ENCODE data around the gene OR4E1.
A peak's percentile ranks its signal among the peaks of the same experiment; 100 is the strongest.
"Not testable (repeated sequence)": the region's sequence is repeated elsewhere in the genome, so short reads cannot be mapped to it uniquely, and the experiment has no call there.

OR4E1 gene

GRCh38 chr14:21652209-21652808 lies 21.3 kb downstream of the OR4E1 start:
- DNase-seq = no peak

GRCh38 chr14:21647380-21647779 lies 26.2 kb downstream of the OR4E1 start:
- peak; percentile 6 for DNase-seq

- no peak for DNase-seq
Observed at GRCh38 chr14:21643407-21643806, 30.2 kb downstream of the OR4E1 start.

- DNase-seq = no peak
Observed at GRCh38 chr14:21642683-21643082, 30.9 kb downstream of the OR4E1 start.

- no peak for DNase-seq
Observed at GRCh38 chr14:21634840-21635239, 38.8 kb downstream of the OR4E1 start, which contains the start of gene OR10G2. Gene OR10G2, minus strand, starts transcription at chr14:21634940. Its CDS starts 98 bp downstream, at chr14:21634842.

- DNase-seq = no peak
Observed at GRCh38 chr14:21631084-21631483, 42.5 kb downstream of the OR4E1 start.

GRCh38 chr14:21630503-21630902 lies 43.1 kb downstream of the OR4E1 start:
- not testable (repeated sequence) for DNase-seq

GRCh38 chr14:21626491-21627230 lies 47.0 kb downstream of the OR4E1 start:
- DNase-seq = no peak

Data from fibroblast of skin of back (primary cell).